DOHH2 (cell line): Measurements from ENCODE around the gene CAPN11.
A peak's percentile ranks its signal among the peaks of the same experiment; 100 is the strongest.

Source experiments
- H3F3A ChIP-seq: fragments of 200-600 bp; sonication (generic), shearing (Covaris generic); 2 replicates; pipeline ENCODE4 v1.6.0; 2016; ENCODE audit warnings: antibody characterized with exemption, mild to moderate bottlenecking; ENCODE audit not compliant: control insufficient read depth, insufficient read depth
- H3K27ac ChIP-seq: fragments of 200-600 bp; sonication (generic); 2 replicates; pipeline ENCODE4 v1.5.1; 2014; ENCODE audit warnings: low read depth, mild to moderate bottlenecking, low read length, moderate library complexity
- H3K27me3 ChIP-seq: fragments of 200-600 bp; sonication (generic); 2 replicates; pipeline ENCODE4 v1.6.1; 2014; ENCODE audit warnings: mild to moderate bottlenecking, low read length, mixed read lengths; ENCODE audit not compliant: control insufficient read depth
- H3K36me3 ChIP-seq: fragments of 200-600 bp; sonication (generic); 2 replicates; pipeline ENCODE4 v1.6.1; 2014; ENCODE audit warnings: mild to moderate bottlenecking, low read length, moderate library complexity, mixed read lengths; ENCODE audit not compliant: control insufficient read depth
- H3K4me1 ChIP-seq: fragments of 200-600 bp; sonication (generic); 2 replicates; pipeline ENCODE4 v1.6.1; 2014; ENCODE audit warnings: mild to moderate bottlenecking, low read length, mixed read lengths; ENCODE audit not compliant: control insufficient read depth
- H3K4me2 ChIP-seq: fragments of 200-600 bp; sonication (generic); 2 replicates; pipeline ENCODE4 v1.6.0; 2014; ENCODE audit warnings: mild to moderate bottlenecking, low read length, moderate library complexity
- H3K4me3 ChIP-seq: fragments of 200-600 bp; sonication (generic); 2 replicates; pipeline ENCODE4 v1.5.1; 2014; ENCODE audit warnings: mild to moderate bottlenecking, low read length, mixed read lengths
- H3K79me2 ChIP-seq: fragments of 200-600 bp; sonication (generic); 2 replicates; pipeline ENCODE4 v1.6.1; 2014; ENCODE audit warnings: mild to moderate bottlenecking, low read length, mixed read lengths; ENCODE audit not compliant: control insufficient read depth
- H3K9me2 ChIP-seq: fragments of 200-600 bp; sonication (generic); replicated peaks from 2 replicates; pipeline ENCODE4 v1.6.1; 2014; ENCODE audit warnings: mild to moderate bottlenecking, low read length, mixed read lengths; ENCODE audit not compliant: control insufficient read depth
- H3K9me3 ChIP-seq: fragments of 200-600 bp; sonication (generic); 2 replicates; pipeline ENCODE4 v1.6.1; 2014; ENCODE audit warnings: antibody characterized with exemption, low read length, mixed read lengths; ENCODE audit not compliant: control insufficient read depth, insufficient read depth
- H4K20me1 ChIP-seq: fragments of 200-600 bp; sonication (generic); 2 replicates; pipeline ENCODE4 v1.6.0; 2014; ENCODE audit warnings: low read depth, mild to moderate bottlenecking, antibody characterized with exemption, low read length, moderate library complexity; ENCODE audit not compliant: control insufficient read depth, insufficient read depth
- CTCF ChIP-seq: fragments of 200-600 bp; sonication (generic); IDR thresholded peaks from one replicate; pipeline ENCODE4 v1.5.1; 2014; ENCODE audit warnings: antibody characterized with exemption, mild to moderate bottlenecking, low read depth, low read length; ENCODE audit not compliant: poor library complexity, severe bottlenecking
- EZH2phosphoT487 ChIP-seq: fragments of 200-600 bp; sonication (generic); IDR thresholded peaks from 2 replicates; pipeline ENCODE4 v1.6.1; 2017; ENCODE audit warnings: borderline replicate concordance, mild to moderate bottlenecking, antibody characterized with exemption, low read length, moderate library complexity, mixed read lengths

The CAPN11 gene

DNA sequence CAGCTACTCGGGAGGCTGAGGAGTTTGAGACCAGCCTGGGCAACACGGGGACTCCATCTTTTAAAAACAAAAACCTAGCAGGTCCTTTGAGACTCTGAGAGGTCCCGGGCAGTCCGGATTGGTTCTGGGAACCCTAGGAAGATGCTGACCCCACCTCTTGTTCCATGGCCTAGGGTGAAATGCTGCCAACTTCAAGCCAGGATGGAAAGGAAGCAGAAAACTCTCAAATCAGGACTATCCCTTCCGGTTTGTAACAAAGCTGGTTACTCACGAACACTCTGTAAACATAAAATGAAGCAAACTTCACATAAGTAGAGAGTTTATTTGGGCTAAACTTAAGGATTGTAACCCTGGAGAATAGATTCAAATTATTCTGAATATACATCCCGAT is 28.0 kb downstream of the CAPN11 start:
- H3K9me3 ChIP-seq, result no peaks in the 10 kb centered on the region
- no peaks in the 10 kb centered on the region for H3K36me3 ChIP-seq
- no peaks in the 10 kb centered on the region for H4K20me1 ChIP-seq
- H3K4me1 ChIP-seq, result peaks cover 23% of the 10 kb centered on the region
- no peak overlapping the region for H3K4me2 ChIP-seq
- no peak overlapping the region for H3K4me3 ChIP-seq
- no peak overlapping the region for H3K27ac ChIP-seq
- H3K27me3 ChIP-seq, result peaks cover 11% of the 10 kb centered on the region; the same call in 1 of the 2 replicates
- H3K9me2 ChIP-seq, result no peaks in the 10 kb centered on the region
- H3K79me2 ChIP-seq, result no peaks in the 10 kb centered on the region
- no peaks in the 10 kb centered on the region; the same call in 1 of the 2 replicates for H3F3A ChIP-seq
- no peak for TF ChIP-seq CTCF
- no peak for TF ChIP-seq EZH2phosphoT487

GRCh38 chr6:44188819-44189218 is 30.2 kb downstream of the CAPN11 start:
- H3K36me3 ChIP-seq, result no peaks in the 10 kb centered on the region
- no peaks in the 10 kb centered on the region; the same call in 1 of the 2 replicates for H3F3A ChIP-seq
- H3K9me3 ChIP-seq, result no peaks in the 10 kb centered on the region
- H3K27ac ChIP-seq, result no peak overlapping the region
- H3K27me3 ChIP-seq, result peaks cover 13% of the 10 kb centered on the region
- TF ChIP-seq EZH2phosphoT487 (no peak), CTCF (no peak)
- peaks cover 32% of the 10 kb centered on the region for H3K4me1 ChIP-seq
- H3K79me2 ChIP-seq, result no peaks in the 10 kb centered on the region
- H3K4me3 ChIP-seq, result no peak overlapping the region
- H4K20me1 ChIP-seq, result no peaks in the 10 kb centered on the region
- no peaks in the 10 kb centered on the region for H3K9me2 ChIP-seq
- no peak overlapping the region for H3K4me2 ChIP-seq

- Histone ChIP-seq H3F3A (no peaks in the 10 kb centered on the region; the same call in 1 of the 2 replicates), H3K27me3 (peaks cover 13% of the 10 kb centered on the region), H3K36me3 (no peaks in the 10 kb centered on the region), H3K9me3 (no peaks in the 10 kb centered on the region), H3K79me2 (no peaks in the 10 kb centered on the region), H3K27ac (no peak overlapping the region), H3K4me2 (no peak overlapping the region), H3K9me2 (no peaks in the 10 kb centered on the region), H4K20me1 (no peaks in the 10 kb centered on the region), H3K4me3 (no peak overlapping the region), H3K4me1 (peaks cover 32% of the 10 kb centered on the region)
- no peak for TF ChIP-seq EZH2phosphoT487
Observed at GRCh38 chr6:44189257-44189656, 30.6 kb downstream of the CAPN11 start.

DNA sequence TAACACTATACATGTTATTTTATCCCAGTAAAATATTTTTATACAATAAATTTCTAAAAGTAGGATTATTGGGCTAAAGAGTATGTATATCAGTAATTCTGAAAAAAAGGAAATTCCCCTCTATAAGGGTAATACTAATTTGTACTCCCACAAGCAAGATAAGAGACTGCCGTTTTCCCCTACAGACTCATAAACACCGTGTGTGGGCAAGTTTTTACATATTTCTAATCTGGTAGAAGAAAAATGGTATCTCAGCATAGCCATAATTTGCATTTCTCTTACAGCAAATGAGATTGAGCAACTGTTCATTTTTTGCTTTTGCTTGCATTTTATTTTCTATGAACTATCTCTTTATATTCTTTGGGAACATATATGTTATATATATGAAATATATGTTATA is 32.1 kb downstream of the CAPN11 start:
- Histone ChIP-seq H3K36me3 (no peaks in the 10 kb centered on the region), H3K9me2 (no peaks in the 10 kb centered on the region), H3F3A (no peaks in the 10 kb centered on the region; the same call in 1 of the 2 replicates), H3K27me3 (peaks cover 13% of the 10 kb centered on the region), H3K4me2 (peak overlapping the region; percentile 42; the same call in 1 of the 2 replicates), H3K9me3 (no peaks in the 10 kb centered on the region), H3K79me2 (no peaks in the 10 kb centered on the region), H4K20me1 (no peaks in the 10 kb centered on the region), H3K27ac (no peak overlapping the region), H3K4me1 (peaks cover 32% of the 10 kb centered on the region), H3K4me3 (no peak overlapping the region)
- TF ChIP-seq EZH2phosphoT487 (no peak), CTCF (no peak)
